ENCODE data around the gene KLRC2.
"Not testable (repeated sequence)": the region's sequence is repeated elsewhere in the genome, so short reads cannot be mapped to it uniquely, and the experiment has no call there.

Gene KLRC2

GRCh38 chr12:10435816-10436215 lies at the start of gene KLRC2:
KLRC2 (minus strand) TSS chr12:10436010; CDS start chr12:10435986, 24 bp downstream.
- DNase-seq: not testable (repeated sequence)

- not testable (repeated sequence) for DNase-seq
These were observed 46.1 kb upstream of the KLRC2 start for GRCh38 chr12:10481901-10482300.

DNA sequence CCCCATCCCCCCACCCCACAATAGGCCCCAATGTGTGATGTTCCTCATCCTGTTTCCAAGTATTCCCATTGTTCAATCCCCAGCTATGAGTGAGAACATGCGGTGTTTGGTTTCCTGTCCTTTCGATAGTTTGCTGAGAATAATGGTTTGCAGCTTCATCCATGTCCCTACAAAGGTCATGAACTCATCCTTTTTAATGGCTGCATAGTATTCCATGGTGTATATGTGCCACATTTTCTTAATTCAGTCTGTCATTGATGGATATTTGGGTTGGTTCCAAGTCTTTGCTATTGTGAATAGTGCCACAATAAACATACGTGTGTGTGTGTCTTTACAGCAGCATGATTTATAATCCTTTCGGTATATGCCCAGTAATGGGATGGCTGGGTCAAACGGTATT lies 37.0 kb upstream of the KLRC2 start:
- not testable (repeated sequence) for DNase-seq

DNA sequence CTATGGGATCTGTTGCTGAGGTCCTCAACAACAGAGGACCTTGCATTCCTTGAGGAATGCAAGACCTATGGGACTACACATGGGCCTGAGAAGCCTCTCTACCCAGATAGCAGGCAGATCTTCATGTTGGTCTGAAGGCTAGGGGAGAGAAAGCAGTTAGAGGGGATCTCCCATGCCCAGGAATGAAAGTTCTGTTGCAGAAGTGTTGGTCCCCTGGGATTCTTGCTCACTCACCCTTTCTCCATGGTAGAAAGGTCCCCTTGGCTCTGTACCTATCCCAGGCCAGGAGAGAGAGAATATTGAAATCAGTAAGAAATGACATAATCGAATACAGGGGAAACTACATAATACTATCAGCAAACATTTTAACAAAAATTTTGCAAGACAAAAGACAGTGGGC lies 33.9 kb upstream of the KLRC2 start:
- no peak for DNase-seq

DNA sequence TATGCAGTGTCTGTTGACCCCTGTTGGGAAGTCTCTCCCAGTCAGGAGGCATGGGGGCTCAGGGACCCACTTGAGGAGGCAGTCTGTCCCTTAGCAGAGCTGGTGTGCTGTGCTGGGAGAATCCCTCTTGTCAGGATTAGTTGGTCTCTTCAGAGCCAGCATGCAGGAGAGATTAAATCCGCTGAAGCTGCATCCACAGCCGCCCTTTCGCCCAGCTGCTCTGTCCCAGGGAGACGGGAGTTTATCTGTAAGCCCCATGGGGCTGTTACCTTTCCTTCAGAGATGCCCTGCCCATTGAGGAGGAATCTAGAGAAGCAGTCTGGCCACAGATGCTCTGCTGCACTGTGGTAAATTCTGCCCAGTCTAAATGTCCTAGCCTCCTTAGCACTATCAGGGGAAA lies 30.5 kb upstream of the KLRC2 start:
- no peak for DNase-seq

- no peak for DNase-seq
These were observed 21.9 kb upstream of the KLRC2 start for GRCh38 chr12:10457760-10458159.

- DNase-seq: no peak
These were observed 21.0 kb upstream of the KLRC2 start for GRCh38 chr12:10456856-10457255.

GRCh38 chr12:10455766-10456165 lies 20.0 kb upstream of the KLRC2 start:
- no peak for DNase-seq

DNA sequence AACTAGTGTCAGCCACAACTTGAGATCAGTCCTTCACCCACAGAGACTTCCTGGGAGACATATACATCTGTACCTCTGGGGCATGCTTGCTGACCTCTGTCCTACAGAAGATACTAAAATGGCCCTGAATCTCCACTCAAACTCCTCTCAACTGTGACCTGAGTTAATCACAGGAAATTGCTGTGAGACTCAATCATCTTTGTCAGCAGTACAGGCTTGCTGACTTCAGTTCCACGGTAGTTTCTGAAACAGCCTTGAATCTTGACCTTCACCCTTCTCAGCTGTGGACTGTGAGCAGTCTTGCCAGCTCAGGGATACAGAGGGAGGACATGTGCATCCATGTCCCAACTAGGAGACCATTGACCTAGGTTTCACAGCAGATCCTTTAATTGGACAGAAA lies 18.7 kb upstream of the KLRC2 start:
- no peak for DNase-seq

DNA sequence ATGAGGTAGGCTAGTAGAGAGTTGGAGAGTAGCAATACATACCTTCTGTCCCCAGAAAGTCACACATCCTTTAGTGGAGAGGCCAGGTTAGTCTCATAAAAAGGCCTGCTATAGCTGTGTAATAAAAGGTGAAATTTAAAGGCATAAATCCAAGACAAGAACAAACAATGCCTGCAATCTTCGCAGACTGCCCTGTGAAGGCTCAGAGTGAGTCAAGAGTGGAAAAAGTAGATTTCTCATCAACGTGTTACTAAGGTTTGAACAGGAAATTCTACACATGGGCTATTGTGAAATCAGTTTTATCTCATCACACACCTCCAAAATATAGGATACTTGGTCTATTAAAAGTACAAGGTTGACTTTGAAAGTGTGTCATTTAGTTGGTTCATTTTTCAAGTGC lies 17.3 kb upstream of the KLRC2 start, which contains the start of gene KLRC1:
TSS of gene KLRC1 (minus strand) at position 222 of the 400 bp plus-strand sequence. CDS start 2,221 bp downstream, outside the sequence.
- no peak for DNase-seq

DNA sequence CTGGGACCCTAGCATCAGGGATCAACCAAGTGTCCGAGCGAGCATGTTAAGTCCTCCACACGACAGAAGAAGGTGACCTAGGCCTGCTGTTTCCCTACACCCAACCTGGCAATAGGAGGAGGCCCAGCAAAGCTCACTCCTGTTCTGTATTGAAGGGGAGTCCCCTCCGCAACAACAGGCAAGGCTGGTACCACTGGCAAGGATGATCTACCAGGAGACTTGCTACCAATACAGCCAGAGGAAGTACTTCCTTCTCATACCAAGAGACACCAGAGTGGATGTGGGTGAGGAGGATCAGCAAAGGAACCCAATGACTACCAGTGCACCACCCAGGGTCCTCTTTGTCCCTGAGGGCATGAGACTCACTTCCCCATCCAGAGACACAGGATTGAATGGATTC lies 12.4 kb upstream of the KLRC2 start:
- no peak for DNase-seq

- not testable (repeated sequence) for DNase-seq
These were observed 10.2 kb upstream of the KLRC2 start for GRCh38 chr12:10446052-10446451.

- not testable (repeated sequence) for DNase-seq
These were observed 5.3 kb upstream of the KLRC2 start for GRCh38 chr12:10441144-10441543.

- not testable (repeated sequence) for DNase-seq
These were observed 3.9 kb upstream of the KLRC2 start for GRCh38 chr12:10439608-10440274.

DNA sequence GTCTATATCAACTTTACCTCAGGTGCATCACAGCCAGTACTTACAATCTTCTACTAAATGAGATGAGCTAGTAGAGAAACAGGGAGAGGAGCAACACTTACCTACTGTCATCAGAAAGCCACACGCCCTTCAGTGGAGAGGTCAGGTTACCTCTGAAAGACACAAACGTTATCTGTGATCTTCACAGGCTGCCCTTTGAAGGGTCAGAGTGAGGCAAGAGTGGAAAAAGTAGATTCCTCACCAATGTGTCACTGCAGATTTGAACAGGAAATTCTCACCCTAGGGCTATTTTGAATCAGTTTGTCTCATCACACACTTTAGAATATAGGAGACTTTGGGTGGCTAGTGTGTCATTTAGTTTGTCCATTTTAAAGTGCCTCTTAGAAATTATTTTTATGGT lies 1.8 kb upstream of the KLRC2 start:
- DNase-seq: not testable (repeated sequence)

DNA sequence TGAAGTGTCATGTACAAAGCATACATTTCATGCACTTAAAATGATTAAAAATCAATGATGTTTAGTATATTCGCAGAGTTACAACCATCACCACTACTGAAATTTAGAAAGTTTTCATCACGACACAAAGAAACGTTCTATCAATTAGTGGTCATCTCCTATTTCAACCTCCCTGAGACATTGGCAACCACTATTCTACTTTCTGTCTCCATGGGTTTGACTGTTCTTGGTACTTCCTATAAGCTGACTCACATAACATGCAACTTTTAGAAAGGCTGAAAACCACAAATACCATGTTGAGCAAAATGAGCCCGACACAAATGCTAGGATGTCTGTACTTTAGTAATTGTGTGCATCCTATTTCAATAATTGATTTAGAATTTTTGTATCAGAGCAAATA lies 5.2 kb downstream of the KLRC2 start:
- DNase-seq: not testable (repeated sequence)

- DNase-seq: not testable (repeated sequence)
These were observed 9.9 kb downstream of the KLRC2 start for GRCh38 chr12:10425938-10426337.

- not testable (repeated sequence) for DNase-seq
These were observed 11.4 kb downstream of the KLRC2 start for GRCh38 chr12:10424260-10424899.

GRCh38 chr12:10422159-10422558 lies 13.7 kb downstream of the KLRC2 start:
- not testable (repeated sequence) for DNase-seq

DNA sequence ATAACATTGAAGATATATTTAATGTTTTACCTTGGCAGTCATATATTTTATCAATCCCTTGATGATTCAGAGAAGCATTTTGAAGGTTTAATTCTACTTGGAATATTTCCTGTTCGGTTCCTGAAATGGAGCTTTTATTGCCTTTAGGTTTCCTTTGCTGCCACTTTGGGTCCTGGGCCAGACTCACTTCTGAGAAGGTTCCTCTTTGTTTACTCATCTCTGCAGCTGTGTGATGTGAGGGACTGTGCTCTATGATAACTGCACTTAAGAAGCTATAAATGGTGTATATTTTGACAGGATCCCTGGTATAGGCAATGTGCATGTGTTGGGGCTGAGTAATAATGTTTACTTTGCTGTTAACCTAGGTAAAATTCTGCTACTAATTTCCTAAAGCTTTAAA lies 15.5 kb downstream of the KLRC2 start, which contains the start of gene KLRC3:
TSS of gene KLRC3 (minus strand) at position 262 of the 400 bp plus-strand sequence. CDS start at position 217, 45 bp downstream.
- not testable (repeated sequence) for DNase-seq

- DNase-seq: no peak
These were observed 26.4 kb downstream of the KLRC2 start, which contains the start of gene KLRC4 for GRCh38 chr12:10409392-10409791. KLRC4 (minus strand) TSS chr12:10409757; CDS start chr12:10409575, 182 bp downstream.

GRCh38 chr12:10408842-10409241 lies 27.0 kb downstream of the KLRC2 start:
- DNase-seq: no peak

- DNase-seq: no peak
These were observed 29.1 kb downstream of the KLRC2 start for GRCh38 chr12:10406725-10407124.

GRCh38 chr12:10405294-10405693 lies 30.5 kb downstream of the KLRC2 start:
- no peak for DNase-seq
